GM20000 (cell line): Measurements from ENCODE around the gene ST7.

Experiments used
- DNase-seq: peaks from one replicate; pipeline ENCODE4 v3.0.0; 2012; ENCODE audit warnings: low spot score
- TF ChIP-seq, protein P1 (sequence below): IDR thresholded peaks from 2 replicates; pipeline ENCODE4 v1.5.1; 2012; ENCODE audit warnings: mild to moderate bottlenecking, control low read depth; ENCODE audit errors: extremely low read depth, missing control alignments

Gene ST7

GRCh38 chr7:117194445-117194844 lies 241.1 kb downstream of the ST7 start:
- TF ChIP-seq, protein P1, sequence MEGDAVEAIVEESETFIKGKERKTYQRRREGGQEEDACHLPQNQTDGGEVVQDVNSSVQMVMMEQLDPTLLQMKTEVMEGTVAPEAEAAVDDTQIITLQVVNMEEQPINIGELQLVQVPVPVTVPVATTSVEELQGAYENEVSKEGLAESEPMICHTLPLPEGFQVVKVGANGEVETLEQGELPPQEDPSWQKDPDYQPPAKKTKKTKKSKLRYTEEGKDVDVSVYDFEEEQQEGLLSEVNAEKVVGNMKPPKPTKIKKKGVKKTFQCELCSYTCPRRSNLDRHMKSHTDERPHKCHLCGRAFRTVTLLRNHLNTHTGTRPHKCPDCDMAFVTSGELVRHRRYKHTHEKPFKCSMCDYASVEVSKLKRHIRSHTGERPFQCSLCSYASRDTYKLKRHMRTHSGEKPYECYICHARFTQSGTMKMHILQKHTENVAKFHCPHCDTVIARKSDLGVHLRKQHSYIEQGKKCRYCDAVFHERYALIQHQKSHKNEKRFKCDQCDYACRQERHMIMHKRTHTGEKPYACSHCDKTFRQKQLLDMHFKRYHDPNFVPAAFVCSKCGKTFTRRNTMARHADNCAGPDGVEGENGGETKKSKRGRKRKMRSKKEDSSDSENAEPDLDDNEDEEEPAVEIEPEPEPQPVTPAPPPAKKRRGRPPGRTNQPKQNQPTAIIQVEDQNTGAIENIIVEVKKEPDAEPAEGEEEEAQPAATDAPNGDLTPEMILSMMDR: no peak
- no peak for DNase-seq

- TF ChIP-seq, protein P1: no peak
- no peak for DNase-seq
These were observed 242.2 kb downstream of the ST7 start for GRCh38 chr7:117195361-117196029.

GRCh38 chr7:117200132-117200531 lies 246.8 kb downstream of the ST7 start:
- no peak for DNase-seq
- TF ChIP-seq, protein P1: no peak

- TF ChIP-seq, protein P1: no peak
- DNase-seq: no peak
These were observed 247.6 kb downstream of the ST7 start for GRCh38 chr7:117200786-117201458.

- no peak for DNase-seq
- TF ChIP-seq, protein P1: no peak
These were observed 249.2 kb downstream of the ST7 start for GRCh38 chr7:117202511-117202910.

GRCh38 chr7:117203205-117203604 lies 249.9 kb downstream of the ST7 start:
- DNase-seq: no peak
- TF ChIP-seq, protein P1: no peak

DNA sequence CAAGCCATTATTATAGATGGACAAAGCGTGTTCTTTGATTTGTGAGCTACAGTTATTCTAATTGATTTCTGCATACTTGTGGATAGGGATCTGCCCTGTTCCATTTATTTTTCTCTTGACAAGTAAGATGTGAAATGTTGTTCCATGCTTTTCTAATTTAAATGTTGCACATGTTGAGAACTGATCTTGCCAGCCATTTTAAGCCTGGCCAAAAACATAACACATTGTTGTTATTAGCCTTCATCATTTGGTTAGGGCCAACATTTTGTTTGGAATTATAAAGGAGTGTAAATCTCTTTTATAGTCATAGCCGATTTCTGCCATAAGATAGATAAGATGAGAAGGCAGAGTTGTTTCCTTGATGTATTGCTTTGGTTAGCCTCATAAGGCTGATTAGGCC lies 252.6 kb downstream of the ST7 start:
- TF ChIP-seq, protein P1: no peak
- no peak for DNase-seq
